Fibroblast of the aortic adventitia (primary cell): ENCODE measurements around the gene KCNK17. TPM values are rescaled to one million over a fixed set of nuclear protein-coding genes. Genes with fewer than 3 reads are reported as not detected.

ENCODE experiments used
- DNase-seq: peaks from one replicate; pipeline ENCODE4 v3.0.0-alpha.2; 2010; ENCODE audit warnings: low read depth
- H3K4me3 ChIP-seq: 2 replicates; pipeline ENCODE4 v1.5.1; 2011; ENCODE audit warnings: low read depth, mild to moderate bottlenecking, control low read depth, low read length, moderate library complexity
- CTCF ChIP-seq: IDR thresholded peaks from 2 replicates; pipeline ENCODE4 v1.5.1; 2011; ENCODE audit warnings: mild to moderate bottlenecking, low read length, control low read depth, inconsistent platforms; ENCODE audit not compliant: insufficient read depth
- total RNA-seq: library from RNA; depleted of rRNA; stranded (reverse); fragments of >200 nt; gene quantifications from 2 replicates; pipeline ENCODE4 v1.2.3, GENCODE V29; 2012; ENCODE audit warnings: low replicate concordance

Gene KCNK17
- total RNA-seq, 1 donor: not detected

- H3K4me3 ChIP-seq: no peak overlapping the region
- no peak for TF ChIP-seq CTCF
- no peak for DNase-seq
Measured at GRCh38 chr6:39338397-39338796, 24.2 kb upstream of the KCNK17 start.

- no peak for DNase-seq
- no peak overlapping the region for H3K4me3 ChIP-seq
- TF ChIP-seq CTCF: no peak
Measured at GRCh38 chr6:39335780-39336545, 21.7 kb upstream of the KCNK17 start.

- no peak overlapping the region for H3K4me3 ChIP-seq
- DNase-seq: no peak
- no peak for TF ChIP-seq CTCF
Measured at GRCh38 chr6:39333644-39334438, 19.6 kb upstream of the KCNK17 start.

GRCh38 chr6:39330476-39330875, 16.3 kb upstream of the KCNK17 start:
- no peak for TF ChIP-seq CTCF
- no peak overlapping the region for H3K4me3 ChIP-seq
- no peak for DNase-seq

- no peak for DNase-seq
- no peak overlapping the region for H3K4me3 ChIP-seq
- no peak for TF ChIP-seq CTCF
Measured at GRCh38 chr6:39330057-39330456, 15.8 kb upstream of the KCNK17 start.

GRCh38 chr6:39328066-39328465, 13.8 kb upstream of the KCNK17 start:
- TF ChIP-seq CTCF: no peak
- no peak for DNase-seq
- no peak overlapping the region for H3K4me3 ChIP-seq
